Measurements from ENCODE around the gene NDUFA6.

DNA sequence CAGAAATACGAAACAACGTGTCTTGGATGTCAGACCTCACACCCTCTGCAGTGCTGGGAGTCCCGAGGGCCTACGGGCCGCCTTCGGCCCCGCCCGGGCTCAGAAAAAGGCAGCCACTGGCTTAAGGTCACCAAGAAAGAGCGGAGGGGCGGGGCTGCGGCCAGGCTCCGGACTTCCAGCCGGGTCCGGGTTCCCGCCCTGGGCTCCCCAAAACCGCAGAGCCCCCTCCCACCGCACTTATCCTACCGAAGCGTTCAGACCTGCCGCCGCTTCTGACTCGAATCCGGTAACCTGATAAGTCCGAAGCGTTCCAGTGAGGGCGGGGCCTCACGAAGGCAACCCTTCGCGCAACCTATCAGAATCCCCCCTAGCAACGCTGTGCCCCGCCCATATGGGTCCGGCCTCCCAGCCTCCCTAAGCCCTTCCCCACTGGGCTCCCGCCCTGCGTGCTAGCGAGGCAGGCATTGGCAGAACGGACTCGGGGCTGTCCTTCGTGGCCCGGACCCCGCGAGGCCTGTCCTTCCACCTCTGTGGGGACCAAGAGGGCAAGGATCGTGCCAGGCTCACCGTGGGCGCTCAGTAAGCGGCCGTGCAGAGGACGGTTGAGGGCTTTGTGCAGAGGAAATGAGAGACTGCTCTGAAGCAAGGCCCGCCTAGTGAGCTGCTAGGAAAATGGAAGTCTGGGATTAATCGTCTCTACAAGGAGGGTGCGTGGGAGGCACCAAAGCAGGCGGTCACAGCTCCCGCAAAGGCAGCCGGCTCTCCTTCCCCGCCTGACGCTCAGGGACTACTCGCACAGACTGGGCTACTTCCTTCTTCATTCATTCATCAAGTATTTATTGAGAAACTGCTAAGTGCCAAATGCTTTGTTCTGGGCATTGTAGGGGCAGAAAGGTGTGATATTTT is 19.8 kb downstream of the NDUFA6 start, which contains the start of gene NAGA:
- TF ChIP-seq, protein P1, sequence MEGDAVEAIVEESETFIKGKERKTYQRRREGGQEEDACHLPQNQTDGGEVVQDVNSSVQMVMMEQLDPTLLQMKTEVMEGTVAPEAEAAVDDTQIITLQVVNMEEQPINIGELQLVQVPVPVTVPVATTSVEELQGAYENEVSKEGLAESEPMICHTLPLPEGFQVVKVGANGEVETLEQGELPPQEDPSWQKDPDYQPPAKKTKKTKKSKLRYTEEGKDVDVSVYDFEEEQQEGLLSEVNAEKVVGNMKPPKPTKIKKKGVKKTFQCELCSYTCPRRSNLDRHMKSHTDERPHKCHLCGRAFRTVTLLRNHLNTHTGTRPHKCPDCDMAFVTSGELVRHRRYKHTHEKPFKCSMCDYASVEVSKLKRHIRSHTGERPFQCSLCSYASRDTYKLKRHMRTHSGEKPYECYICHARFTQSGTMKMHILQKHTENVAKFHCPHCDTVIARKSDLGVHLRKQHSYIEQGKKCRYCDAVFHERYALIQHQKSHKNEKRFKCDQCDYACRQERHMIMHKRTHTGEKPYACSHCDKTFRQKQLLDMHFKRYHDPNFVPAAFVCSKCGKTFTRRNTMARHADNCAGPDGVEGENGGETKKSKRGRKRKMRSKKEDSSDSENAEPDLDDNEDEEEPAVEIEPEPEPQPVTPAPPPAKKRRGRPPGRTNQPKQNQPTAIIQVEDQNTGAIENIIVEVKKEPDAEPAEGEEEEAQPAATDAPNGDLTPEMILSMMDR (IDR thresholded peaks at IDR 0.05): no peak
- TF ChIP-seq POLR2A (IDR thresholded peaks at IDR 0.05): peak in 1 of 2 donors; percentile 45

Data from suprapubic skin (tissue), 3 donors.